Activated naive CD4-positive, alpha-beta T cell treated with anti-CD3 and anti-CD28 coated beads, Interleukin-2, amount 50 U/mL, for 72 hours (primary cell): ENCODE data around the gene ADAM33. TPM values are rescaled to one million over a fixed set of nuclear protein-coding genes. Genes with fewer than 3 reads are reported as not detected.

Experiments
- ATAC-seq, 2 donors: fragments of 150-1000 bp; cut with Tn5 transposase; 2 replicates each; pipeline ENCODE4 v1.10.0; 2021; ENCODE audit warnings: mild to moderate bottlenecking in 2 of 2, moderate library complexity in 2 of 2
- DNase-seq, 2 donors: peaks; one replicate each; pipeline ENCODE4 v3.0.0; 2021 to 2022; ENCODE audit warnings: low spot score in 2 of 2
- H3K27ac Mint-ChIP-seq, 2 donors: one replicate each; pipeline ENCODE4 v1.8.0; 2022; ENCODE audit warnings: mild to moderate bottlenecking in 2 of 2, mixed read lengths in 2 of 2
- H3K36me3 Mint-ChIP-seq, 2 donors: one replicate each; pipeline ENCODE4 v1.8.0; 2022; ENCODE audit warnings: mixed read lengths in 2 of 2
- H3K9me3 Mint-ChIP-seq, 2 donors: one replicate each; pipeline ENCODE4 v1.8.0; 2022; ENCODE audit warnings: mixed read lengths in 2 of 2
- total RNA-seq, 2 donors: library from RNA; stranded (reverse); gene quantifications; one replicate each; pipeline ENCODE4 v1.2.3, GENCODE V29; 2022

The ADAM33 gene
- total RNA-seq, 2 donors from 2014 or later = not detected

GRCh38 chr20:3711484-3711941 lies 29.7 kb upstream of the ADAM33 start:
- Mint-ChIP-seq H3K36me3 (no peaks in the 10 kb centered on the region), H3K27ac (no peak overlapping the region), H3K9me3 (no peaks in the 10 kb centered on the region)
- no peak for ATAC-seq
- DNase-seq = no peak

- no peaks in the 10 kb centered on the region for H3K9me3 Mint-ChIP-seq
- DNase-seq = peak in 1 of 2 donors; percentile 92
- H3K36me3 Mint-ChIP-seq = no peaks in the 10 kb centered on the region
- H3K27ac Mint-ChIP-seq = no peak overlapping the region
- ATAC-seq = peak; percentile 70 to 79
These were observed 29.1 kb upstream of the ADAM33 start for GRCh38 chr20:3710703-3711483.

GRCh38 chr20:3710011-3710466 lies 28.2 kb upstream of the ADAM33 start:
- DNase-seq (no peak), ATAC-seq (no peak)
- no peaks in the 10 kb centered on the region for H3K9me3 Mint-ChIP-seq
- H3K27ac Mint-ChIP-seq = no peak overlapping the region
- no peaks in the 10 kb centered on the region for H3K36me3 Mint-ChIP-seq

- Mint-ChIP-seq H3K27ac (no peak overlapping the region), H3K36me3 (no peaks in the 10 kb centered on the region), H3K9me3 (no peaks in the 10 kb centered on the region)
- ATAC-seq (no peak), DNase-seq (no peak)
These were observed 25.7 kb upstream of the ADAM33 start for GRCh38 chr20:3707508-3707899.

GRCh38 chr20:3706774-3707507 lies 25.1 kb upstream of the ADAM33 start:
- Mint-ChIP-seq H3K27ac (no peak overlapping the region), H3K36me3 (no peaks in the 10 kb centered on the region), H3K9me3 (no peaks in the 10 kb centered on the region)
- no peak for ATAC-seq
- DNase-seq = no peak

- no peaks in the 10 kb centered on the region for H3K36me3 Mint-ChIP-seq
- no peak overlapping the region for H3K27ac Mint-ChIP-seq
- DNase-seq = no peak
- ATAC-seq = no peak
- no peaks in the 10 kb centered on the region for H3K9me3 Mint-ChIP-seq
These were observed 24.3 kb upstream of the ADAM33 start for GRCh38 chr20:3705970-3706739.

GRCh38 chr20:3705491-3705969 lies 23.7 kb upstream of the ADAM33 start:
- no peaks in the 10 kb centered on the region for H3K36me3 Mint-ChIP-seq

GRCh38 chr20:3704087-3704486 lies 22.3 kb upstream of the ADAM33 start:
- ATAC-seq (no peak), DNase-seq (no peak)
- Mint-ChIP-seq H3K27ac (no peak overlapping the region), H3K9me3 (no peaks in the 10 kb centered on the region), H3K36me3 (no peaks in the 10 kb centered on the region)

More at GRCh38 chr20:3705491-3705969, 23.7 kb upstream of the ADAM33 start:
- DNase-seq (no peak), ATAC-seq (no peak)
- Mint-ChIP-seq H3K9me3 (no peaks in the 10 kb centered on the region), H3K27ac (no peak overlapping the region)

- H3K9me3 Mint-ChIP-seq = no peaks in the 10 kb centered on the region
These were observed 21.0 kb upstream of the ADAM33 start for GRCh38 chr20:3702611-3703391.

GRCh38 chr20:3701061-3701998 lies 19.5 kb upstream of the ADAM33 start:
- no peaks in the 10 kb centered on the region for H3K9me3 Mint-ChIP-seq
- H3K36me3 Mint-ChIP-seq = no peaks in the 10 kb centered on the region
- H3K27ac Mint-ChIP-seq = peak overlapping the region in 1 of 2 donors; percentile 60
- no peak for ATAC-seq
- no peak for DNase-seq

More at GRCh38 chr20:3702611-3703391, 21.0 kb upstream of the ADAM33 start:
- DNase-seq (no peak), ATAC-seq (no peak)
- no peak overlapping the region for H3K27ac Mint-ChIP-seq
- no peaks in the 10 kb centered on the region for H3K36me3 Mint-ChIP-seq

- DNase-seq = no peak
- no peak for ATAC-seq
- H3K36me3 Mint-ChIP-seq = no peaks in the 10 kb centered on the region
- no peaks in the 10 kb centered on the region for H3K9me3 Mint-ChIP-seq
- no peak overlapping the region for H3K27ac Mint-ChIP-seq
These were observed 17.2 kb upstream of the ADAM33 start for GRCh38 chr20:3699037-3699436.

GRCh38 chr20:3698591-3699001 lies 16.8 kb upstream of the ADAM33 start:
- H3K27ac Mint-ChIP-seq = no peak overlapping the region
- no peak for DNase-seq
- no peaks in the 10 kb centered on the region for H3K36me3 Mint-ChIP-seq
- no peak for ATAC-seq
- H3K9me3 Mint-ChIP-seq = no peaks in the 10 kb centered on the region

GRCh38 chr20:3697588-3698305 lies 15.9 kb upstream of the ADAM33 start:
- H3K9me3 Mint-ChIP-seq = no peaks in the 10 kb centered on the region
- H3K27ac Mint-ChIP-seq = no peak overlapping the region
- H3K36me3 Mint-ChIP-seq = no peaks in the 10 kb centered on the region
- no peak for DNase-seq
- ATAC-seq = no peak

- ATAC-seq (no peak), DNase-seq (no peak)
- H3K27ac Mint-ChIP-seq = no peak overlapping the region
- no peaks in the 10 kb centered on the region for H3K9me3 Mint-ChIP-seq
- H3K36me3 Mint-ChIP-seq = no peaks in the 10 kb centered on the region
These were observed 15.2 kb upstream of the ADAM33 start for GRCh38 chr20:3696745-3697587.
